ENCODE measurements around the gene SLC9B1.
"Not testable (repeated sequence)": the region's sequence is repeated elsewhere in the genome, so short reads cannot be mapped to it uniquely, and the experiment has no call there.

The SLC9B1 gene

GRCh38 chr4:102883278-102883677, 136.2 kb downstream of the SLC9B1 start:
- in situ Hi-C loops (cut with MboI; ENCODE audit: low sequenced_read_pairs): no loop called here

- in situ Hi-C loops (cut with MboI; ENCODE audit: low sequenced_read_pairs): no loop called here
Observed at GRCh38 chr4:102881343-102881742, 138.2 kb downstream of the SLC9B1 start.

- in situ Hi-C loops (cut with MboI; ENCODE audit: low sequenced_read_pairs): no loop called here
Observed at GRCh38 chr4:102878901-102879300, 140.6 kb downstream of the SLC9B1 start.

GRCh38 chr4:102878349-102878748, 141.2 kb downstream of the SLC9B1 start:
- in situ Hi-C loops (cut with MboI; ENCODE audit: low sequenced_read_pairs): not testable (repeated sequence)

GRCh38 chr4:102877477-102878106, 141.9 kb downstream of the SLC9B1 start:
- in situ Hi-C loops (cut with MboI; ENCODE audit: low sequenced_read_pairs): not testable (repeated sequence)

- in situ Hi-C loops (cut with MboI; ENCODE audit: low sequenced_read_pairs): no loop called here
Observed at GRCh38 chr4:102871772-102872171, 147.7 kb downstream of the SLC9B1 start.

- in situ Hi-C loops (cut with MboI; ENCODE audit: low sequenced_read_pairs): no loop called here
Observed at GRCh38 chr4:102869569-102870197, 149.8 kb downstream of the SLC9B1 start.

- in situ Hi-C loops (cut with MboI; ENCODE audit: low sequenced_read_pairs): no loop called here
Observed at GRCh38 chr4:102868781-102869568, 150.5 kb downstream of the SLC9B1 start, which contains the start of gene CISD2. CISD2 (plus strand) TSS chr4:102868992; CDS start chr4:102869085, 93 bp downstream.

GRCh38 chr4:102868153-102868780, 151.2 kb downstream of the SLC9B1 start:
- in situ Hi-C loops (cut with MboI; ENCODE audit: low sequenced_read_pairs): no loop called here

- in situ Hi-C loops (cut with MboI; ENCODE audit: low sequenced_read_pairs): no loop called here
Observed at GRCh38 chr4:102867278-102868152, 152.0 kb downstream of the SLC9B1 start.

GRCh38 chr4:102865327-102865726, 154.2 kb downstream of the SLC9B1 start:
- in situ Hi-C loops (cut with MboI; ENCODE audit: low sequenced_read_pairs): not testable (repeated sequence)

- in situ Hi-C loops (cut with MboI; ENCODE audit: low sequenced_read_pairs): no loop called here
Observed at GRCh38 chr4:102862747-102863146, 156.8 kb downstream of the SLC9B1 start.

- in situ Hi-C loops (cut with MboI; ENCODE audit: low sequenced_read_pairs): no loop called here
Observed at GRCh38 chr4:102862016-102862415, 157.5 kb downstream of the SLC9B1 start.

- in situ Hi-C loops (cut with MboI; ENCODE audit: low sequenced_read_pairs): no loop called here
Observed at GRCh38 chr4:102860611-102861324, 158.7 kb downstream of the SLC9B1 start.

GRCh38 chr4:102858828-102859464, 160.6 kb downstream of the SLC9B1 start:
- in situ Hi-C loops (cut with MboI; ENCODE audit: low sequenced_read_pairs): no loop called here

All from HL-60/S4 treated with retinoic acid at 250 ng/mL for 4 days and 3 days (cell line).